SK-N-SH (cell line): ENCODE measurements around the gene KDSR. TPM values are rescaled to one million over a fixed set of nuclear protein-coding genes. Genes with fewer than 3 reads are reported as not detected.

Experiments used
- CTCF ChIA-PET: fragments of 300-600, 350-600 bp; formaldehyde crosslinking; extraction: SDS; loops from one replicate; lab custom pipeline; 2021; lab: Yijun Ruan, JAX
- POLR2A ChIA-PET: fragments of 350-600 bp; sonication (Branson Sonifier 250); formaldehyde crosslinking; extraction: SDS; loops from one replicate; lab custom pipeline; 2020; ENCODE audit warnings: antibody characterized with exemption, inconsistent platforms; lab: Yijun Ruan, JAX
- DNase-seq: peaks from one replicate; pipeline ENCODE4 v3.0.0; 2012
- H2AFZ ChIP-seq: fragments of 200-600 bp; sonication (generic); 2 replicates; pipeline ENCODE4 v1.8.1; 2016; ENCODE audit warnings: antibody characterized with exemption, mild to moderate bottlenecking, low read depth
- H3F3A ChIP-seq: fragments of 200-600 bp; sonication (generic); replicated peaks from 2 replicates; pipeline ENCODE3; 2016; ENCODE audit warnings: antibody characterized with exemption, mild to moderate bottlenecking; ENCODE audit not compliant: insufficient read depth
- H3K27ac ChIP-seq, 2 experiments: fragments of 200-500 bp in 1 of 2; fragments of 200-600 bp in 1 of 2; sonication (Bioruptor generic) in 1 of 2; sonication (generic), shearing (Covaris generic) in 1 of 2; 2 replicates each; pipeline versions ENCODE4 v1.5.1 to v1.6.1; 2014 to 2016; ENCODE audit warnings: low read depth in 2 of 2, inconsistent platforms in 1 of 2, low read length in 1 of 2, mild to moderate bottlenecking in 1 of 2, mixed read lengths in 1 of 2
- H3K27me3 ChIP-seq: fragments of 200-600 bp; sonication (generic), shearing (Covaris generic); 2 replicates; pipeline ENCODE4 v1.6.1; 2016; ENCODE audit warnings: mixed run types; ENCODE audit not compliant: insufficient read depth
- H3K36me3 ChIP-seq, 2 experiments: fragments of 200-500 bp in 1 of 2; fragments of 200-600 bp in 1 of 2; sonication (Bioruptor generic) in 1 of 2; sonication (generic) in 1 of 2; replicated peaks in 1 of 2; 2 replicates each; pipeline versions ENCODE3 to v1.5.1; 2014 to 2016; ENCODE audit warnings: low read length in 1 of 2, mild to moderate bottlenecking in 1 of 2; ENCODE audit not compliant: insufficient read depth in 2 of 2, control insufficient read depth in 1 of 2
- H3K4me1 ChIP-seq, 2 experiments: fragments of 200-500 bp in 1 of 2; fragments of 200-600 bp in 1 of 2; sonication (Bioruptor generic) in 1 of 2; sonication (generic), shearing (Covaris generic) in 1 of 2; 2 replicates each; pipeline versions ENCODE4 v1.5.1 to v1.6.1; 2014 to 2016; ENCODE audit warnings: low read depth in 1 of 2, low read length in 1 of 2, mixed run types in 1 of 2; ENCODE audit not compliant: insufficient read depth in 2 of 2, control insufficient read depth in 1 of 2
- H3K4me2 ChIP-seq: fragments of 200-600 bp; sonication (generic), shearing (Covaris generic); 2 replicates; pipeline ENCODE4 v1.6.1; 2017; ENCODE audit warnings: mixed run types
- H3K4me3 ChIP-seq, 2 experiments: fragments of 200-500 bp in 1 of 2; fragments of 200-600 bp in 1 of 2; sonication (Bioruptor generic) in 1 of 2; sonication (generic), shearing (Covaris generic) in 1 of 2; 2 replicates each; pipeline versions ENCODE4 v1.5.1 to v1.8.1; 2014 to 2016; ENCODE audit warnings: low read depth in 2 of 2, inconsistent platforms in 1 of 2, low read length in 1 of 2, mild to moderate bottlenecking in 1 of 2, mixed read lengths in 1 of 2, moderate library complexity in 1 of 2
- H3K79me2 ChIP-seq: fragments of 200-600 bp; sonication (generic); 2 replicates; pipeline ENCODE4 v1.8.1; 2017; ENCODE audit warnings: mild to moderate bottlenecking; ENCODE audit not compliant: insufficient read depth
- H3K9ac ChIP-seq: fragments of 200-600 bp; sonication (generic); 2 replicates; pipeline ENCODE4 v1.6.1; 2017; ENCODE audit warnings: mixed run types
- H3K9me2 ChIP-seq: fragments of 200-600 bp; sonication (generic); 2 replicates; pipeline ENCODE4 v1.6.1; 2017; ENCODE audit warnings: mixed run types
- H3K9me3 ChIP-seq: fragments of 200-600 bp; sonication (generic); 2 replicates; pipeline ENCODE4 v1.6.1; 2017; ENCODE audit warnings: mixed run types, mild to moderate bottlenecking, moderate library complexity
- H4K20me1 ChIP-seq: fragments of 200-600 bp; sonication (generic); 2 replicates; pipeline ENCODE4 v1.6.1; 2017; ENCODE audit warnings: mild to moderate bottlenecking, mixed run types; ENCODE audit not compliant: insufficient read depth
- CHD2 ChIP-seq: fragments of 150-350 bp; IDR thresholded peaks from 2 replicates; pipeline ENCODE4 v1.6.1; 2018; ENCODE audit warnings: low read length; ENCODE audit not compliant: partially characterized antibody
- CTCF ChIP-seq: fragments of 200-600 bp; sonication (generic); IDR thresholded peaks from 2 replicates; pipeline ENCODE4 v1.6.1; 2017; ENCODE audit warnings: antibody characterized with exemption, mild to moderate bottlenecking, moderate library complexity
- EP300 ChIP-seq, 2 experiments: IDR thresholded peaks; 2 replicates each; pipeline versions ENCODE4 v1.4.0 to v1.6.1; 2012; ENCODE audit warnings: borderline replicate concordance in 1 of 2, low read depth in 1 of 2, low read length in 1 of 2
- FOSL2 ChIP-seq: IDR thresholded peaks from 2 replicates; pipeline ENCODE4 v1.4.0; 2012; ENCODE audit warnings: low read depth, mild to moderate bottlenecking, moderate library complexity, borderline replicate concordance
- GATA2 ChIP-seq: sonication (generic); formaldehyde crosslinking; IDR thresholded peaks from 2 replicates; pipeline ENCODE4 v1.5.0; 2020; ENCODE audit warnings: mild to moderate bottlenecking, missing genetic modification reagents
- MAX ChIP-seq: IDR thresholded peaks from 2 replicates; pipeline ENCODE4 v1.4.0; 2012; ENCODE audit warnings: low read depth
- MEF2A ChIP-seq: IDR thresholded peaks from 2 replicates; pipeline ENCODE4 v1.4.0; 2012; ENCODE audit warnings: low read depth, borderline replicate concordance
- NFIC ChIP-seq: IDR thresholded peaks from 2 replicates; pipeline ENCODE4 v1.4.0; 2012; ENCODE audit warnings: borderline replicate concordance
- NRF1 ChIP-seq: IDR thresholded peaks from 2 replicates; pipeline ENCODE4 v1.6.1; 2012; ENCODE audit warnings: low read depth, mild to moderate bottlenecking, low read length
- PBX3 ChIP-seq: IDR thresholded peaks from 2 replicates; pipeline ENCODE4; 2012
- POLR2AphosphoS5 ChIP-seq: IDR thresholded peaks from 2 replicates; pipeline ENCODE4 v1.6.1; 2012; ENCODE audit warnings: low read depth, low read length
- RAD21 ChIP-seq: IDR thresholded peaks from 2 replicates; pipeline ENCODE4 v1.6.1; 2012; ENCODE audit warnings: mild to moderate bottlenecking, low read length
- RXRA ChIP-seq: IDR thresholded peaks from 2 replicates; pipeline ENCODE4 v1.4.0; 2012; ENCODE audit warnings: low read depth, mild to moderate bottlenecking, borderline replicate concordance
- SIN3A ChIP-seq: IDR thresholded peaks from 2 replicates; pipeline ENCODE4 v1.6.1; 2012; ENCODE audit warnings: low read depth, mild to moderate bottlenecking, low read length, moderate library complexity, borderline replicate concordance
- SMC3 ChIP-seq: IDR thresholded peaks from 2 replicates; pipeline ENCODE4 v1.6.1; 2012; ENCODE audit warnings: low read depth, low read length, improper control_type of control experiment
- TEAD4 ChIP-seq: IDR thresholded peaks from 2 replicates; pipeline ENCODE4 v1.4.0; 2012; ENCODE audit warnings: mild to moderate bottlenecking, borderline replicate concordance; ENCODE audit not compliant: insufficient read depth
- USF1 ChIP-seq: IDR thresholded peaks from 2 replicates; pipeline ENCODE4 v1.4.0; 2012; ENCODE audit warnings: low read depth, borderline replicate concordance
- ZBTB33 ChIP-seq: IDR thresholded peaks from 2 replicates; pipeline ENCODE4 v1.4.0; 2012; ENCODE audit warnings: low read depth, borderline replicate concordance
- WGBS: methylation state at CpG from one replicate; pipeline ENCODE4 v1.1.6; 2017; ENCODE audit warnings: low lambda C conversion rate; 5-methylcytosine and 5-hydroxymethylcytosine counted together
- polyA plus RNA-seq, 3 experiments: library from polyadenylated mRNA; depleted of rRNA; stranded (reverse); fragments of >200 nt; gene quantifications; 2 replicates each; pipeline ENCODE4 v1.2.3, GENCODE V29; 2012
- TF ChIP-seq, protein P1 (sequence below): fragments of 150-350 bp; IDR thresholded peaks from 2 replicates; pipeline ENCODE4 v1.6.1; 2016; ENCODE audit warnings: mild to moderate bottlenecking, low read depth, low read length

KDSR gene
- polyA plus RNA-seq, 1 of the 3 experiments (the other 2 are of a cell fraction) = 22.3 TPM

DNA sequence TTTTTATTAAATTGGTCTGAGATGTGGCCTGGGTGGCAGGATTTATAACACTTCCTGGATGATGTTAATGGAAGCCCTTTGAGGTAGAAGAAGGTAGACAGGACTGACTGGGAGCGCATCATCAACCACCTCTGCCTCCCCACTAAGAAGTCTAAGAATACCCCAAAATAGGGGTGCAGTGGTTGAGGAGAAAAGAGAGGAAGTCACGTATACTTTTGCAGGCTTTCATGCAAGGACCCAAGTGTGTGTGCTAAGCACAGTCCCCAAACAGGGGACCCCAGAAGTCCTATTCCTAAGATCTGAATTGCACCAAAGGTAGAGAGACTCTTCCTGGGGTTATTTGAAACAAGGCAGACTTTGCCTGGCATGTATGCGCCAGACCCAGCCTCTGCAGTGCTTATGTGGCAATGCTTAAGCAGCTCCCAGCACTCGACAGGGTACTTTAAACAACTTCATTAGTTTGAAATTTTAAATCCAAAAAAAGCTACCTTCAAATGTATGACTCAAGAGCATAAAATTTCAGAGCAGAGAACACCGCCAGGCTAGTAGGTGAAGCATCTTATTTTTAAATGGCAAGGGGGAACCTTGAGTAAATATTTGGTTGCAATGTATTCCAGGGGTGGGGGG lies 82.7 kb downstream of the KDSR start (continued):
- TF ChIP-seq CTCF (no peak), RXRA (no peak), GATA2 (CRISPR knock-in tag) (no peak), PBX3 (no peak), SMC3 (no peak), NRF1 (no peak), TEAD4 (no peak), SIN3A (no peak)

- Histone ChIP-seq H3K4me2 (no peak overlapping the region), H3K27ac (no peak overlapping the region), H4K20me1 (no peaks in the 10 kb centered on the region), H3K9me2 (no peaks in the 10 kb centered on the region), H3K4me3 (no peak overlapping the region), H2AFZ (no peak overlapping the region), H3K9ac (no peak overlapping the region), H3K79me2 (no peaks in the 10 kb centered on the region)
- ChIA-PET POLR2A (no interaction called here), CTCF (interaction anchor here (1.0 to 2.2 kb wide), 2 partner anchors 28 to 40 kb away, joined by 3 to 9 read pairs; no protein-coding TSS in a partner anchor)
- 91% methylated on average over 15 of the region's 16 CpGs for WGBS
- DNase-seq = no peak
- TF ChIP-seq NFIC (no peak), RAD21 (no peak), MEF2A (no peak), EP300 (IDR thresholded peaks at IDR 0.05; ENCODE audit: borderline replicate concordance in 1 of 2, low read depth in 1 of 2, low read length in 1 of 2) (no peak), RXRA (no peak), POLR2AphosphoS5 (no peak), FOSL2 (no peak), CTCF (no peak), NRF1 (no peak), USF1 (no peak), GATA2 (CRISPR knock-in tag) (no peak), MAX (no peak), SIN3A (no peak), CHD2 (no peak), ZBTB33 (no peak)
- TF ChIP-seq, protein P1, sequence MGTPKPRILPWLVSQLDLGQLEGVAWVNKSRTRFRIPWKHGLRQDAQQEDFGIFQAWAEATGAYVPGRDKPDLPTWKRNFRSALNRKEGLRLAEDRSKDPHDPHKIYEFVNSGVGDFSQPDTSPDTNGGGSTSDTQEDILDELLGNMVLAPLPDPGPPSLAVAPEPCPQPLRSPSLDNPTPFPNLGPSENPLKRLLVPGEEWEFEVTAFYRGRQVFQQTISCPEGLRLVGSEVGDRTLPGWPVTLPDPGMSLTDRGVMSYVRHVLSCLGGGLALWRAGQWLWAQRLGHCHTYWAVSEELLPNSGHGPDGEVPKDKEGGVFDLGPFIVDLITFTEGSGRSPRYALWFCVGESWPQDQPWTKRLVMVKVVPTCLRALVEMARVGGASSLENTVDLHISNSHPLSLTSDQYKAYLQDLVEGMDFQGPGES = no peak
- TF ChIP-seq, all 33 proteins: peak for 0
- Histone ChIP-seq H3K4me1 (peaks cover 0 to 14% of the 10 kb centered on the region in 2 experiments; a peak in 1 of 4 replicates), H3F3A (no peaks in the 10 kb centered on the region), H3K27me3 (no peaks in the 10 kb centered on the region), H3K36me3 (no peaks in the 10 kb centered on the region), H3K9me3 (no peaks in the 10 kb centered on the region)
Measured at GRCh38 chr18:63283305-63284094, 83.5 kb downstream of the KDSR start.
